H1 (cell line): ENCODE results near the gene LCN15.

Source experiments
- BCL11A ChIP-seq, 2 experiments: IDR thresholded peaks; one replicate each; pipeline ENCODE4 v1.6.1; 2011; ENCODE audit warnings: low read depth in 2 of 2, low read length in 2 of 2, mild to moderate bottlenecking in 2 of 2
- CEBPB ChIP-seq: IDR thresholded peaks from 2 replicates; pipeline ENCODE4 v1.6.1; 2012; ENCODE audit warnings: low read depth, low read length
- CHD2 ChIP-seq: IDR thresholded peaks from 2 replicates; pipeline ENCODE4 v1.6.1; 2012; ENCODE audit warnings: low read length, improper control_type of control experiment
- EP300 ChIP-seq, 2 experiments: IDR thresholded peaks; 1 replicate in 1 of 2; 2 replicates in 1 of 2; pipeline ENCODE4 v1.6.1; 2011 to 2012; ENCODE audit warnings: low read depth in 2 of 2, low read length in 2 of 2, mild to moderate bottlenecking in 2 of 2, borderline replicate concordance in 1 of 2, inconsistent platforms in 1 of 2, moderate library complexity in 1 of 2
- POLR2A ChIP-seq, 2 experiments: IDR thresholded peaks; 1 replicate in 1 of 2; 2 replicates in 1 of 2; pipeline ENCODE4 v1.6.1; 2011; ENCODE audit warnings: low read depth in 2 of 2, low read length in 2 of 2, mild to moderate bottlenecking in 2 of 2; ENCODE audit errors: control extremely low read depth in 1 of 2
- SAP30 ChIP-seq: fragments of 300-600 bp; sonication (generic); IDR thresholded peaks from 2 replicates; pipeline ENCODE4 v1.7.1; 2012; ENCODE audit warnings: low read length, moderate library complexity, mild to moderate bottlenecking, inconsistent platforms; ENCODE audit not compliant: insufficient read depth, insufficient replicate concordance
- SP2 ChIP-seq: IDR thresholded peaks from 2 replicates; pipeline ENCODE4 v1.6.1; 2012; ENCODE audit warnings: mild to moderate bottlenecking, low read length, inconsistent platforms
- YY1 ChIP-seq: IDR thresholded peaks from 2 replicates; pipeline ENCODE4 v1.6.1; 2011; ENCODE audit warnings: low read depth, mild to moderate bottlenecking, low read length
- TF ChIP-seq, protein P1 (sequence below): IDR thresholded peaks from 2 replicates; pipeline ENCODE4 v1.6.1; 2011; ENCODE audit warnings: low read depth, mild to moderate bottlenecking, low read length; ENCODE audit not compliant: insufficient read depth
- TF ChIP-seq, protein P2 (sequence below), 3 experiments: IDR thresholded peaks; 1 replicate in 2 of 3; 2 replicates in 1 of 3; pipeline versions ENCODE4 v1.5.1 to v1.6.1; 2011; ENCODE audit warnings: low read length in 3 of 3, mild to moderate bottlenecking in 3 of 3, inconsistent platforms in 2 of 3, low read depth in 1 of 3, moderate library complexity in 1 of 3; ENCODE audit not compliant: insufficient read depth in 1 of 3; ENCODE audit errors: control extremely low read depth in 1 of 3

DNA sequence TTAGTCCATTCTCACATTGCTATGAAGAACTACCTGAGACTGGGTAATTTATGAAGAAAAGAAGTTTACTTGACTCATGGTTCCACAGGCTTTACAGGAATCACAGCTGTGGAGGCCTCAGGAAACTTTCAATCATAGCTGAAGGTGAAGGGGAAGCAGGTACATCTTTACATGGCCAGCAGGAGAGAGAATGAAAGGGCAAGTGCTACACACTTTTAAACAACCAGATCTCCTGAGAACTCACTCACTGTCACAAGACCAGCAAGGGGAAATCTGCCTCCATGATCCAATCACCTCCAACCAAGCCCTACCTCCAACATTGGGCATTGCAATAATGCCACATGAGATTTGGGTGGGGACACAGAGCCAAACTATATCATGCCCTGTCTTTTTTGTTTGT is 12.5 kb downstream of the LCN15 start:
- TF ChIP-seq POLR2A (IDR thresholded peaks at IDR 0.05; ENCODE audit: control extremely low read depth in 1 of 2, low read depth in 2 of 2, low read length in 2 of 2) (no peak), CHD2 (no peak), EP300 (IDR thresholded peaks at IDR 0.05; ENCODE audit: borderline replicate concordance in 1 of 2, low read depth in 2 of 2, low read length in 2 of 2) (no peak), YY1 (no peak), SP2 (no peak), BCL11A (IDR thresholded peaks at IDR 0.05; ENCODE audit: low read depth in 2 of 2, low read length in 2 of 2) (no peak), CEBPB (no peak), SAP30 (no peak)
- TF ChIP-seq, protein P1, sequence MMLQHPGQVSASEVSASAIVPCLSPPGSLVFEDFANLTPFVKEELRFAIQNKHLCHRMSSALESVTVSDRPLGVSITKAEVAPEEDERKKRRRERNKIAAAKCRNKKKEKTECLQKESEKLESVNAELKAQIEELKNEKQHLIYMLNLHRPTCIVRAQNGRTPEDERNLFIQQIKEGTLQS, result no peak
- TF ChIP-seq, protein P2, sequence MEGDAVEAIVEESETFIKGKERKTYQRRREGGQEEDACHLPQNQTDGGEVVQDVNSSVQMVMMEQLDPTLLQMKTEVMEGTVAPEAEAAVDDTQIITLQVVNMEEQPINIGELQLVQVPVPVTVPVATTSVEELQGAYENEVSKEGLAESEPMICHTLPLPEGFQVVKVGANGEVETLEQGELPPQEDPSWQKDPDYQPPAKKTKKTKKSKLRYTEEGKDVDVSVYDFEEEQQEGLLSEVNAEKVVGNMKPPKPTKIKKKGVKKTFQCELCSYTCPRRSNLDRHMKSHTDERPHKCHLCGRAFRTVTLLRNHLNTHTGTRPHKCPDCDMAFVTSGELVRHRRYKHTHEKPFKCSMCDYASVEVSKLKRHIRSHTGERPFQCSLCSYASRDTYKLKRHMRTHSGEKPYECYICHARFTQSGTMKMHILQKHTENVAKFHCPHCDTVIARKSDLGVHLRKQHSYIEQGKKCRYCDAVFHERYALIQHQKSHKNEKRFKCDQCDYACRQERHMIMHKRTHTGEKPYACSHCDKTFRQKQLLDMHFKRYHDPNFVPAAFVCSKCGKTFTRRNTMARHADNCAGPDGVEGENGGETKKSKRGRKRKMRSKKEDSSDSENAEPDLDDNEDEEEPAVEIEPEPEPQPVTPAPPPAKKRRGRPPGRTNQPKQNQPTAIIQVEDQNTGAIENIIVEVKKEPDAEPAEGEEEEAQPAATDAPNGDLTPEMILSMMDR (IDR thresholded peaks at IDR 0.05; ENCODE audit: control extremely low read depth in 1 of 3, insufficient read depth in 1 of 3, low read depth in 1 of 3, low read length in 3 of 3), result no peak
